Astrocyte (in vitro differentiated cells and primary cell): ENCODE measurements around the gene ZDHHC11B. TPM values are rescaled to one million over a fixed set of nuclear protein-coding genes. Genes with fewer than 3 reads are reported as not detected.
"Not testable (repeated sequence)": the region's sequence is repeated elsewhere in the genome, so short reads cannot be mapped to it uniquely, and the experiment has no call there.

ENCODE experiments used
- DNase-seq: peaks from one replicate; pipeline ENCODE4 v3.0.0-alpha.2; 2010; ENCODE audit warnings: low read depth
- FAIRE-seq: peaks from 2 replicates; lab custom pipeline; 2011; peaks lifted over from hg19 to GRCh38; lab: Jason Lieb, UNC
- H2AFZ ChIP-seq: 2 replicates; pipeline ENCODE4 v1.6.0; 2012; ENCODE audit warnings: low read depth, low read length, inconsistent platforms
- H3K27ac ChIP-seq: 2 replicates; pipeline ENCODE4 v1.5.1; 2011; ENCODE audit warnings: low read depth, low read length, inconsistent platforms
- H3K27me3 ChIP-seq: 2 replicates; pipeline ENCODE4 v1.6.0; 2011; ENCODE audit warnings: low read length, inconsistent platforms; ENCODE audit not compliant: insufficient read depth
- H3K36me3 ChIP-seq: 2 replicates; pipeline ENCODE4 v1.5.1; 2011; ENCODE audit warnings: low read length, inconsistent platforms; ENCODE audit not compliant: insufficient read depth
- H3K4me1 ChIP-seq: 2 replicates; pipeline ENCODE4 v1.5.1; 2011; ENCODE audit warnings: low read length, inconsistent platforms; ENCODE audit not compliant: insufficient read depth
- H3K4me2 ChIP-seq: 2 replicates; pipeline ENCODE4 v1.6.0; 2012; ENCODE audit warnings: low read length, inconsistent platforms
- H3K4me3 ChIP-seq: 2 replicates; pipeline ENCODE4 v1.5.1; 2011; ENCODE audit warnings: low read depth, mild to moderate bottlenecking, low read length, inconsistent platforms; ENCODE audit not compliant: insufficient read depth
- H3K79me2 ChIP-seq: 2 replicates; pipeline ENCODE4 v1.6.0; 2012; ENCODE audit warnings: mild to moderate bottlenecking, low read length, inconsistent platforms; ENCODE audit not compliant: insufficient read depth
- H3K9ac ChIP-seq: 2 replicates; pipeline ENCODE4 v1.6.0; 2012; ENCODE audit warnings: mild to moderate bottlenecking, low read length, inconsistent platforms
- H3K9me3 ChIP-seq: 2 replicates; pipeline ENCODE4 v1.5.1; 2012; ENCODE audit warnings: low read depth, mild to moderate bottlenecking, low read length, inconsistent platforms; ENCODE audit not compliant: insufficient read depth
- H4K20me1 ChIP-seq: 2 replicates; pipeline ENCODE4 v1.6.0; 2012; ENCODE audit warnings: low read length, inconsistent platforms; ENCODE audit not compliant: insufficient read depth
- H3K27ac Mint-ChIP-seq: one replicate; pipeline ENCODE4 v1.8.0; 2021; ENCODE audit warnings: mild to moderate bottlenecking, mixed read lengths; ENCODE audit not compliant: unreplicated experiment
- H3K27me3 Mint-ChIP-seq: one replicate; pipeline ENCODE4 v1.8.0; 2021; ENCODE audit warnings: low read depth, mixed read lengths; ENCODE audit not compliant: unreplicated experiment
- H3K36me3 Mint-ChIP-seq: one replicate; pipeline ENCODE4 v1.8.0; 2021; ENCODE audit warnings: low read depth, mixed read lengths; ENCODE audit not compliant: unreplicated experiment
- H3K4me1 Mint-ChIP-seq: one replicate; pipeline ENCODE4 v1.8.0; 2021; ENCODE audit warnings: low read depth, mixed read lengths; ENCODE audit not compliant: unreplicated experiment
- H3K4me3 Mint-ChIP-seq: one replicate; pipeline ENCODE4 v1.8.0; 2021; ENCODE audit warnings: mild to moderate bottlenecking, moderate library complexity, mixed read lengths; ENCODE audit not compliant: unreplicated experiment
- H3K9me3 Mint-ChIP-seq: one replicate; pipeline ENCODE4 v1.8.0; 2021; ENCODE audit warnings: mild to moderate bottlenecking, mixed read lengths; ENCODE audit not compliant: unreplicated experiment
- total RNA-seq: library from RNA; stranded (reverse); gene quantifications from 2 replicates; pipeline ENCODE4 v1.2.1, GENCODE V29; 2021

Gene ZDHHC11B
- total RNA-seq, 1 donor from 2014 or later, result 0.23 TPM

GRCh38 chr5:708848-709517 is 75.5 kb downstream of the ZDHHC11B start:
- H3K9me3 ChIP-seq, H3K79me2 ChIP-seq, H3K9ac ChIP-seq, H3K4me3 Mint-ChIP-seq, H3K4me2 ChIP-seq, H3K27ac Mint-ChIP-seq, FAIRE-seq, H3K27ac ChIP-seq, H3K4me1 Mint-ChIP-seq, H4K20me1 ChIP-seq, H3K9me3 Mint-ChIP-seq, H3K27me3 ChIP-seq, H3K36me3 Mint-ChIP-seq, H2AFZ ChIP-seq, H3K4me3 ChIP-seq, DNase-seq, H3K36me3 ChIP-seq, H3K4me1 ChIP-seq: not testable (repeated sequence)
- peaks cover 11% of the 10 kb centered on the region for H3K27me3 Mint-ChIP-seq

GRCh38 chr5:708374-708773 is 76.2 kb downstream of the ZDHHC11B start:
- H3K27me3 ChIP-seq, H3K9me3 ChIP-seq, H3K27ac ChIP-seq, H3K9me3 Mint-ChIP-seq, H3K4me2 ChIP-seq, H3K36me3 ChIP-seq, DNase-seq, FAIRE-seq, H3K9ac ChIP-seq, H3K4me3 ChIP-seq, H3K4me1 ChIP-seq, H3K79me2 ChIP-seq, H2AFZ ChIP-seq, H3K4me3 Mint-ChIP-seq, H3K27ac Mint-ChIP-seq, H3K4me1 Mint-ChIP-seq, H3K36me3 Mint-ChIP-seq, H4K20me1 ChIP-seq: not testable (repeated sequence)
- peaks cover 10% of the 10 kb centered on the region for H3K27me3 Mint-ChIP-seq

GRCh38 chr5:706127-706526 is 78.4 kb downstream of the ZDHHC11B start:
- H3K9me3 ChIP-seq, H2AFZ ChIP-seq, H3K27ac Mint-ChIP-seq, H3K9ac ChIP-seq, H3K9me3 Mint-ChIP-seq, FAIRE-seq, DNase-seq, H3K4me3 Mint-ChIP-seq, H3K36me3 ChIP-seq, H3K4me1 Mint-ChIP-seq, H3K36me3 Mint-ChIP-seq, H3K27me3 ChIP-seq, H4K20me1 ChIP-seq, H3K4me1 ChIP-seq, H3K27me3 Mint-ChIP-seq, H3K4me3 ChIP-seq, H3K79me2 ChIP-seq, H3K4me2 ChIP-seq, H3K27ac ChIP-seq: not testable (repeated sequence)

GRCh38 chr5:696753-697702 is 87.5 kb downstream of the ZDHHC11B start:
- H3K27ac Mint-ChIP-seq, FAIRE-seq: not testable (repeated sequence)

GRCh38 chr5:696191-696590 is 88.3 kb downstream of the ZDHHC11B start:
- not testable (repeated sequence) for FAIRE-seq, DNase-seq, H3K27ac ChIP-seq

More at GRCh38 chr5:696753-697702, 87.5 kb downstream of the ZDHHC11B start:
- not testable (repeated sequence) for H3K4me3 Mint-ChIP-seq, H3K27ac ChIP-seq, H3K9me3 ChIP-seq, H2AFZ ChIP-seq, H3K36me3 Mint-ChIP-seq, H3K9ac ChIP-seq, H3K4me3 ChIP-seq, H3K4me1 ChIP-seq, H3K4me2 ChIP-seq, H4K20me1 ChIP-seq, H3K27me3 ChIP-seq, H3K9me3 Mint-ChIP-seq, DNase-seq, H3K36me3 ChIP-seq, H3K4me1 Mint-ChIP-seq, H3K79me2 ChIP-seq
- peaks cover 25% of the 10 kb centered on the region for H3K27me3 Mint-ChIP-seq

More at GRCh38 chr5:696191-696590, 88.3 kb downstream of the ZDHHC11B start:
- peaks cover 25% of the 10 kb centered on the region for H3K27me3 Mint-ChIP-seq
- H3K27ac Mint-ChIP-seq, H3K4me1 Mint-ChIP-seq, H2AFZ ChIP-seq, H3K36me3 Mint-ChIP-seq, H3K36me3 ChIP-seq, H4K20me1 ChIP-seq, H3K4me3 ChIP-seq, H3K9me3 Mint-ChIP-seq, H3K9ac ChIP-seq, H3K4me3 Mint-ChIP-seq, H3K27me3 ChIP-seq, H3K79me2 ChIP-seq, H3K4me2 ChIP-seq, H3K4me1 ChIP-seq, H3K9me3 ChIP-seq: not testable (repeated sequence)
